ENCODE data around the gene FKBP9. TPM values are rescaled to one million over a fixed set of nuclear protein-coding genes. Genes with fewer than 3 reads are reported as not detected.

The FKBP9 gene
- total RNA-seq, 1 experiment from 2014 or later, result 82.6 TPM

DNA sequence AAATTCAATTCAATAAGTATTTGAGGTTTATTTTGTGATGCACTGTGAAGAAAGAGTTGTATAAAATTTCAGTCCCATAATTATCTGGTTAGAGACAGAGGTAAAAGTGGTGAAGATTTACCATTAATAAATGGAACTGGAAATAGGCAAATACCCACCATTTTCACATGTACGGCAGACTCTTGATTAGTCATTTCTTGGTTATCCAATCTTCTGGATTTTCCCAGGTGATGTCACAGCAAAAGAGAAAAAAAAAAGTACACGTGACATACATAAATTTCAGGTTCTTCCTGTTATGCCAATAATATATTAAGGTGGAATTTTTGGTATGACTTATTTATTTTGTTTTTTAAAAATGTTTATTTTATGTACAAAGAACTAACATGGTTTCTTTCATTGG, 78.5 kb downstream of the FKBP9 start:
- intact Hi-C loops (cut with micrococcal nuclease; ENCODE audit: unreplicated experiment), result no loop called here
- no peaks in the 10 kb centered on the region for H3K4me1 ChIP-seq
- H3K27ac Mint-ChIP-seq (ENCODE audit: unreplicated experiment), result no peak overlapping the region
- TF ChIP-seq, protein P1, sequence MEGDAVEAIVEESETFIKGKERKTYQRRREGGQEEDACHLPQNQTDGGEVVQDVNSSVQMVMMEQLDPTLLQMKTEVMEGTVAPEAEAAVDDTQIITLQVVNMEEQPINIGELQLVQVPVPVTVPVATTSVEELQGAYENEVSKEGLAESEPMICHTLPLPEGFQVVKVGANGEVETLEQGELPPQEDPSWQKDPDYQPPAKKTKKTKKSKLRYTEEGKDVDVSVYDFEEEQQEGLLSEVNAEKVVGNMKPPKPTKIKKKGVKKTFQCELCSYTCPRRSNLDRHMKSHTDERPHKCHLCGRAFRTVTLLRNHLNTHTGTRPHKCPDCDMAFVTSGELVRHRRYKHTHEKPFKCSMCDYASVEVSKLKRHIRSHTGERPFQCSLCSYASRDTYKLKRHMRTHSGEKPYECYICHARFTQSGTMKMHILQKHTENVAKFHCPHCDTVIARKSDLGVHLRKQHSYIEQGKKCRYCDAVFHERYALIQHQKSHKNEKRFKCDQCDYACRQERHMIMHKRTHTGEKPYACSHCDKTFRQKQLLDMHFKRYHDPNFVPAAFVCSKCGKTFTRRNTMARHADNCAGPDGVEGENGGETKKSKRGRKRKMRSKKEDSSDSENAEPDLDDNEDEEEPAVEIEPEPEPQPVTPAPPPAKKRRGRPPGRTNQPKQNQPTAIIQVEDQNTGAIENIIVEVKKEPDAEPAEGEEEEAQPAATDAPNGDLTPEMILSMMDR (IDR thresholded peaks at IDR 0.05; ENCODE audit: insufficient read depth in 1 of 2, low read depth in 1 of 2, low read length in 1 of 2, severe bottlenecking in 1 of 2, unreplicated experiment in 1 of 2), result no peak
- H3K27me3 ChIP-seq (replicated peaks; ENCODE audit: control insufficient read depth, insufficient read depth, low read length), result no peaks in the 10 kb centered on the region
- no peaks in the 10 kb centered on the region for H3K27me3 Mint-ChIP-seq (ENCODE audit: insufficient read depth, unreplicated experiment)
- H3K9me3 ChIP-seq, result no peaks in the 10 kb centered on the region
- CTCF ChIA-PET, result no interaction called here
- no peak for DNase-seq
- BruUV-seq (replicated peaks), result no TSS peak
- H3K36me3 ChIP-seq (ENCODE audit: control insufficient read depth, insufficient read depth, low read length), result no peaks in the 10 kb centered on the region
- no peak overlapping the region for H3K4me3 Mint-ChIP-seq (ENCODE audit: unreplicated experiment)
- no peaks in the 10 kb centered on the region for H3K9me3 Mint-ChIP-seq (ENCODE audit: unreplicated experiment)
- H3K4me1 Mint-ChIP-seq (ENCODE audit: low read depth, unreplicated experiment), result peaks cover 14% of the 10 kb centered on the region
- H3K4me3 ChIP-seq (ENCODE audit: low read depth, low read length), result no peak overlapping the region
- H3K36me3 Mint-ChIP-seq (ENCODE audit: insufficient read depth, unreplicated experiment), result no peaks in the 10 kb centered on the region
- POLR2A ChIA-PET, result no interaction called here

DNA sequence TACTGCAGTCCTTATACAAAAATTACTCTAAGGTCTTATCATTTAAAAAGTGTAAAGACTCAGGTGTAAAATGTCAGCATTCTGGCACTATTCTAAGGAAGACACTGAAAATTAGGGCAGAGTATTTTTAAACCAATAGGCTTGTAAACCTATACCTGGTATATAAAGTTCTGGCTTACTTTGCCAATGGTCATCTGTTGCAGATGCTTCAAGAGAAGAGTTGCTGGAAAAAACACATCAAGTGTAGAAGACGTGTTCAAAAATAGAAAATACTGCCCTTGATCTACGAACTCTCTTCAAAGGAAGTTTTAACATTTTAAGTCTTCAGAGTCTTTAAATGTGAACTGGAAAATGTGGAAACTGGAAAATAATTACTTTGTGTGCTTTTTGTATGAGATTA, 81.4 kb downstream of the FKBP9 start:
- no TSS peak for BruUV-seq (replicated peaks)
- H3K4me3 ChIP-seq (ENCODE audit: low read depth, low read length), result no peak overlapping the region
- no peak overlapping the region for H3K27ac Mint-ChIP-seq (ENCODE audit: unreplicated experiment)
- POLR2A ChIA-PET, result no interaction called here
- CTCF ChIA-PET, result no interaction called here
- DNase-seq, result no peak
- no peaks in the 10 kb centered on the region for H3K27me3 Mint-ChIP-seq (ENCODE audit: insufficient read depth, unreplicated experiment)
- H3K36me3 ChIP-seq (ENCODE audit: control insufficient read depth, insufficient read depth, low read length), result no peaks in the 10 kb centered on the region
- H3K27me3 ChIP-seq (replicated peaks; ENCODE audit: control insufficient read depth, insufficient read depth, low read length), result no peaks in the 10 kb centered on the region
- TF ChIP-seq, protein P1 (IDR thresholded peaks at IDR 0.05; ENCODE audit: insufficient read depth in 1 of 2, low read depth in 1 of 2, low read length in 1 of 2, severe bottlenecking in 1 of 2, unreplicated experiment in 1 of 2), result no peak
- H3K4me1 Mint-ChIP-seq (ENCODE audit: low read depth, unreplicated experiment), result peaks cover 21% of the 10 kb centered on the region
- no peaks in the 10 kb centered on the region for H3K9me3 Mint-ChIP-seq (ENCODE audit: unreplicated experiment)
- H3K4me3 Mint-ChIP-seq (ENCODE audit: unreplicated experiment), result no peak overlapping the region
- intact Hi-C loops (cut with micrococcal nuclease; ENCODE audit: unreplicated experiment), result no loop called here
- no peaks in the 10 kb centered on the region for H3K9me3 ChIP-seq
- no peaks in the 10 kb centered on the region for H3K36me3 Mint-ChIP-seq (ENCODE audit: insufficient read depth, unreplicated experiment)
- H3K4me1 ChIP-seq, result peaks cover 15% of the 10 kb centered on the region

DNA sequence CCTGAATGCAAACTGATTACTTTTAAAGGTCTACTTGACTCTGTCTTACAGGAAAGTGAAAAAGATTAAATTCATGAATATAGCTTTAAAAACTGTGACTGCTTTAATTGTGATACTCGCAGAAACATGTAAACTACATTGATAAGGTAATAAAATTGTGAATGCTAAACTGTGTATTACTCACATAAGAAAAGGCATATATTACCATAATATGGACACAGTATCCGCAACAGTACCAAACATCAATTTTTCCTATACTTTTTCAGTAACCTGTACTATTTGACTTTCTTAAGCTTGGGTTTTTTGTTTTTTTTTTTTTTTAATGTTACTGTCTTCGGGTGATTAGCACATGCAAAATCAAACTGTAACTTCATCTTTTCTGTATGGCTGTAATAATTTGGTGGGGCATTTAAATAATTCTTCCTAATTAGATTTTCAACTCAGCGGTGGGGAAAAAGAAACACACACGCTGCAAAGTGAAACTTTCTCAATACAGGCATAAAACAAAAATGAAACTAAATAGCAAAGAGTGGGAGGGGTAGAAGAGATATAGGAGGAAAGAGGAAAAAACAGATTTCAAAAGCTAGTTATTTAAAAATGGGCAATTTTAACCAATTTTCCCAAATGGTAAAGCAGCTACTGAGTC, 82.1 kb downstream of the FKBP9 start:
- ChIA-PET POLR2A (no interaction called here), CTCF (interaction anchor here (1.1 kb wide), 1 partner anchor 70 kb away, joined by 3 read pairs; the partner anchor contains the start of gene RP9)
- no peaks in the 10 kb centered on the region for H3K27me3 Mint-ChIP-seq (ENCODE audit: insufficient read depth, unreplicated experiment)
- TF ChIP-seq, protein P1 (IDR thresholded peaks at IDR 0.05; ENCODE audit: insufficient read depth in 1 of 2, low read depth in 1 of 2, low read length in 1 of 2, severe bottlenecking in 1 of 2, unreplicated experiment in 1 of 2), result no peak
- no peaks in the 10 kb centered on the region for H3K9me3 Mint-ChIP-seq (ENCODE audit: unreplicated experiment)
- H3K36me3 ChIP-seq (ENCODE audit: control insufficient read depth, insufficient read depth, low read length), result no peaks in the 10 kb centered on the region
- intact Hi-C loops (cut with micrococcal nuclease; ENCODE audit: unreplicated experiment), result no loop called here
- H3K4me1 ChIP-seq, result peaks cover 23% of the 10 kb centered on the region
- DNase-seq, result no peak
- H3K9me3 ChIP-seq, result no peaks in the 10 kb centered on the region
- H3K36me3 Mint-ChIP-seq (ENCODE audit: insufficient read depth, unreplicated experiment), result no peaks in the 10 kb centered on the region
- H3K27ac Mint-ChIP-seq (ENCODE audit: unreplicated experiment), result no peak overlapping the region
- H3K27me3 ChIP-seq (replicated peaks; ENCODE audit: control insufficient read depth, insufficient read depth, low read length), result no peaks in the 10 kb centered on the region
- no peak overlapping the region for H3K4me3 ChIP-seq (ENCODE audit: low read depth, low read length)
- BruUV-seq (replicated peaks), result no TSS peak
- H3K4me3 Mint-ChIP-seq (ENCODE audit: unreplicated experiment), result no peak overlapping the region
- peaks cover 27% of the 10 kb centered on the region for H3K4me1 Mint-ChIP-seq (ENCODE audit: low read depth, unreplicated experiment)

Measured in Caco-2 (cell line).